ENCODE data around the gene CEP83. TPM values are rescaled to one million over a fixed set of nuclear protein-coding genes. Genes with fewer than 3 reads are reported as not detected.

CEP83 gene
- polyA plus RNA-seq, 1 donor (not counting 4 experiments of a cell fraction or from before 2014, with no cell fraction given): 9.5 TPM

DNA sequence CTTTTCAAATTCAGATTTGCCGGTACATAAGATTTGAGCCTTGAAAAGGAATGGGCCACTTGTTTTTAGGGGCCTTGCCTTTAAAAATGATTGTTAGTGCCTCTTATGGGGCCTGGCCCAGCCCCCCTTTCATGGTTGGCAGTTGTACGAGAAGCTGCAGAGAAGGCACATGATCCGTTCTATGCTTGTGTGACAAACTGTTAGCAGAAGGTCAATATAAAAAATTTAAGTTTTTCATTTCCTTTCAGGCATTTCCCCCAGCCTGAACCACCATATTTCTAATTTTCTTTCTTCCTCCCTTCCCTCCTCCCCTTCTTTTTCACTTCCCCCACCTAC lies 192.2 kb downstream of the CEP83 start:
- Histone ChIP-seq H3K36me3 (ENCODE audit: control insufficient read depth in 2 of 2, extremely low read depth in 1 of 2, insufficient read depth in 2 of 2, low read length in 2 of 2) (no peaks in the 10 kb centered on the region), H3K27me3 (ENCODE audit: control insufficient read depth, extremely low read depth, insufficient read depth, low read length) (peaks cover 12% of the 10 kb centered on the region), H3K4me1 (ENCODE audit: control insufficient read depth, extremely low read depth, insufficient read depth, low read length) (peaks cover under 1% of the 10 kb centered on the region), H3K9me3 (ENCODE audit: control insufficient read depth, low read depth, low read length) (no peaks in the 10 kb centered on the region), H4K20me1 (ENCODE audit: control insufficient read depth, extremely low read depth, insufficient read depth, low read length) (no peaks in the 10 kb centered on the region), H3K9me1 (ENCODE audit: control insufficient read depth, extremely low read depth, insufficient read depth, low read length) (no peaks in the 10 kb centered on the region), H3K9ac (ENCODE audit: control insufficient read depth, extremely low read depth, insufficient read depth, low read length) (no peak overlapping the region), H3K79me2 (ENCODE audit: control insufficient read depth, insufficient read depth, low read length) (no peaks in the 10 kb centered on the region), H3K27ac (ENCODE audit: control insufficient read depth, insufficient read depth, low read length) (no peak overlapping the region), H3K4me3 (ENCODE audit: control insufficient read depth in 2 of 3, extremely low read depth in 1 of 3, insufficient read depth in 2 of 3, low read depth in 1 of 3, low read length in 3 of 3) (no peak overlapping the region), H3K4me2 (ENCODE audit: control insufficient read depth, extremely low read depth, insufficient read depth, low read depth, low read length) (no peak overlapping the region), H2AFZ (ENCODE audit: control insufficient read depth, low read length) (no peak overlapping the region)
- dilution Hi-C loops (cut with MboI; ENCODE audit: extremely low pct_ligation_motif_present, low sequenced_read_pairs): no loop called here
- no peak for DNase-seq (ENCODE audit: low read depth, low spot score)
- TF ChIP-seq, protein P1, sequence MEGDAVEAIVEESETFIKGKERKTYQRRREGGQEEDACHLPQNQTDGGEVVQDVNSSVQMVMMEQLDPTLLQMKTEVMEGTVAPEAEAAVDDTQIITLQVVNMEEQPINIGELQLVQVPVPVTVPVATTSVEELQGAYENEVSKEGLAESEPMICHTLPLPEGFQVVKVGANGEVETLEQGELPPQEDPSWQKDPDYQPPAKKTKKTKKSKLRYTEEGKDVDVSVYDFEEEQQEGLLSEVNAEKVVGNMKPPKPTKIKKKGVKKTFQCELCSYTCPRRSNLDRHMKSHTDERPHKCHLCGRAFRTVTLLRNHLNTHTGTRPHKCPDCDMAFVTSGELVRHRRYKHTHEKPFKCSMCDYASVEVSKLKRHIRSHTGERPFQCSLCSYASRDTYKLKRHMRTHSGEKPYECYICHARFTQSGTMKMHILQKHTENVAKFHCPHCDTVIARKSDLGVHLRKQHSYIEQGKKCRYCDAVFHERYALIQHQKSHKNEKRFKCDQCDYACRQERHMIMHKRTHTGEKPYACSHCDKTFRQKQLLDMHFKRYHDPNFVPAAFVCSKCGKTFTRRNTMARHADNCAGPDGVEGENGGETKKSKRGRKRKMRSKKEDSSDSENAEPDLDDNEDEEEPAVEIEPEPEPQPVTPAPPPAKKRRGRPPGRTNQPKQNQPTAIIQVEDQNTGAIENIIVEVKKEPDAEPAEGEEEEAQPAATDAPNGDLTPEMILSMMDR (optimal IDR thresholded peaks at IDR 0.05 in 1 of 3, IDR thresholded peaks at IDR 0.05 in 1 of 3, conservative IDR thresholded peaks at IDR 0.05 in 1 of 3; ENCODE audit: extremely low read depth in 1 of 3, insufficient read depth in 2 of 3, low read length in 3 of 3): no peak
- no peak for TF ChIP-seq EZH2 (IDR thresholded peaks at IDR 0.05; ENCODE audit: low read length)
- no peak for FAIRE-seq

DNA sequence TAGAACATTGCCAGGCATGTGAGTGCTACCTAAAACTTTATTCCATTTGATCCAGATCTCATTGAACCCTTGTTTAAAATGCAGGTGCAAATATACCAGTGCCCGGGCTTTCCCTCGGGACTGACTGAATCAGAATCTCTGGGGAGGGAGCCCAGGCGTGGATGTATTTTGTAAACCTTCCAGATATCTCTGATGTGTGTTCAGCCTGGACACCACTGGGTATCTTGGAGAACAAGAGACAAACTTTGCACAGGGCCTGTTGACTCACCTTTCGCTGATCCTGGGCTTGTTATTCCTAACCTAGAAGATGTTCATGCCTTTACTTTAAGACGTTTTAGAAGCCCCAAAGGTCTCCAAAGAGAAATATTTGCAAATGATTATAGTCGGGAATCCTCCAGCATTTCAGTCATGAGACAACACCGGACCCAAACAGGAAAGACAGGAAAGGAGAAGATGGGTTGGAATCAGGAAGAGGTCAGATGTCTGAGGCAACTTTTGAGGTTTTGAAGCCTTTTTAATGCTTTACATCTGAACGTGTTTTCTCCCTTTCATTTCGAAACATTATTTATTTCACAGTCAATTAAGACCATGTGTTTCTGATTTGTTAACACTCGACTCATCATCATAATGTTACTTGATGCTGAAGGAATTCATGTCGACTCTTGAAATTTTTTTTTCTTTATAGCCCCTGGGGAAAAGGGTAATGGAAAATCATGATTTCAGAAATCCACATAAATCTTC lies 192.7 kb downstream of the CEP83 start:
- no peaks in the 10 kb centered on the region for H3K79me2 ChIP-seq (ENCODE audit: control insufficient read depth, insufficient read depth, low read length)
- peaks cover 6% of the 10 kb centered on the region for H3K4me1 ChIP-seq (ENCODE audit: control insufficient read depth, extremely low read depth, insufficient read depth, low read length)
- H3K4me3 ChIP-seq (ENCODE audit: control insufficient read depth in 2 of 3, extremely low read depth in 1 of 3, insufficient read depth in 2 of 3, low read depth in 1 of 3, low read length in 3 of 3): no peak overlapping the region
- H3K9me3 ChIP-seq (ENCODE audit: control insufficient read depth, low read depth, low read length): no peaks in the 10 kb centered on the region
- no peaks in the 10 kb centered on the region for H3K9me1 ChIP-seq (ENCODE audit: control insufficient read depth, extremely low read depth, insufficient read depth, low read length)
- H2AFZ ChIP-seq (ENCODE audit: control insufficient read depth, low read length): no peak overlapping the region
- peak; percentile 9 for FAIRE-seq
- H3K9ac ChIP-seq (ENCODE audit: control insufficient read depth, extremely low read depth, insufficient read depth, low read length): no peak overlapping the region
- no peak overlapping the region for H3K4me2 ChIP-seq (ENCODE audit: control insufficient read depth, extremely low read depth, insufficient read depth, low read depth, low read length)
- H4K20me1 ChIP-seq (ENCODE audit: control insufficient read depth, extremely low read depth, insufficient read depth, low read length): no peaks in the 10 kb centered on the region
- DNase-seq (ENCODE audit: low read depth, low spot score): no peak
- H3K27ac ChIP-seq (ENCODE audit: control insufficient read depth, insufficient read depth, low read length): no peak overlapping the region
- TF ChIP-seq EZH2 (IDR thresholded peaks at IDR 0.05; ENCODE audit: low read length): no peak
- TF ChIP-seq, protein P1 (optimal IDR thresholded peaks at IDR 0.05 in 1 of 3, IDR thresholded peaks at IDR 0.05 in 1 of 3, conservative IDR thresholded peaks at IDR 0.05 in 1 of 3; ENCODE audit: extremely low read depth in 1 of 3, insufficient read depth in 2 of 3, low read length in 3 of 3): no peak
- H3K36me3 ChIP-seq (ENCODE audit: control insufficient read depth in 2 of 2, extremely low read depth in 1 of 2, insufficient read depth in 2 of 2, low read length in 2 of 2): no peaks in the 10 kb centered on the region
- peaks cover 12% of the 10 kb centered on the region for H3K27me3 ChIP-seq (ENCODE audit: control insufficient read depth, extremely low read depth, insufficient read depth, low read length)
- dilution Hi-C loops (cut with MboI; ENCODE audit: extremely low pct_ligation_motif_present, low sequenced_read_pairs): no loop called here
